GM21526 (cell line): Measurements from ENCODE around the gene PRELP.
"Not testable (repeated sequence)": the region's sequence is repeated elsewhere in the genome, so short reads cannot be mapped to it uniquely, and the experiment has no call there.

ENCODE experiments used
- ATAC-seq: cut with Tn5 transposase; IDR thresholded peaks from one replicate; pipeline ENCODE4 v1.9.1; 2021; ENCODE audit warnings: moderate library complexity; ENCODE audit not compliant: unreplicated experiment, low FRiP score

PRELP gene

GRCh38 chr1:203475012-203475981, at the start of gene PRELP:
TSS of gene PRELP (plus strand) at chr1:203475806. CDS start at chr1:203483185, 7,379 bp downstream.
- ATAC-seq, result no peak

- ATAC-seq, result no peak
These were observed 49.2 kb upstream of the PRELP start for GRCh38 chr1:203426366-203426765.

- no peak for ATAC-seq
These were observed 48.7 kb upstream of the PRELP start for GRCh38 chr1:203426870-203427269.

GRCh38 chr1:203427451-203427850, 48.2 kb upstream of the PRELP start:
- no peak for ATAC-seq

- no peak for ATAC-seq
These were observed 46.5 kb upstream of the PRELP start for GRCh38 chr1:203428981-203429599.

- ATAC-seq, result no peak
These were observed 40.0 kb upstream of the PRELP start for GRCh38 chr1:203435615-203436014.

- ATAC-seq, result no peak
These were observed 37.8 kb upstream of the PRELP start for GRCh38 chr1:203437696-203438315.

- ATAC-seq, result no peak
These were observed 36.4 kb upstream of the PRELP start for GRCh38 chr1:203439131-203439730.

GRCh38 chr1:203440771-203441170, 34.8 kb upstream of the PRELP start:
- no peak for ATAC-seq

GRCh38 chr1:203441766-203442165, 33.8 kb upstream of the PRELP start:
- no peak for ATAC-seq

- ATAC-seq, result no peak
These were observed 32.8 kb upstream of the PRELP start for GRCh38 chr1:203442821-203443220.

- no peak for ATAC-seq
These were observed 32.3 kb upstream of the PRELP start for GRCh38 chr1:203443296-203443695.

- no peak for ATAC-seq
These were observed 31.4 kb upstream of the PRELP start for GRCh38 chr1:203444171-203444576.

- ATAC-seq, result no peak
These were observed 28.5 kb upstream of the PRELP start for GRCh38 chr1:203447151-203447550.

GRCh38 chr1:203447598-203447997, 28.0 kb upstream of the PRELP start:
- ATAC-seq, result not testable (repeated sequence)

GRCh38 chr1:203448521-203449061, 27.0 kb upstream of the PRELP start:
- ATAC-seq, result no peak

- no peak for ATAC-seq
These were observed 25.6 kb upstream of the PRELP start for GRCh38 chr1:203450001-203450400.

GRCh38 chr1:203450479-203451149, 25.0 kb upstream of the PRELP start:
- no peak for ATAC-seq

- no peak for ATAC-seq
These were observed 23.5 kb upstream of the PRELP start for GRCh38 chr1:203451836-203452784.
